SU-DHL-6 (cell line): Measurements from ENCODE around the gene GFER.

Source experiments
- H2AFZ ChIP-seq: fragments of 200-600 bp; sonication (generic); 2 replicates; pipeline ENCODE4 v1.6.1; 2014; ENCODE audit warnings: low read depth, mild to moderate bottlenecking, moderate library complexity, mixed read lengths, antibody characterized with exemption, low read length; ENCODE audit not compliant: severe bottlenecking
- H3F3A ChIP-seq: fragments of 200-600 bp; shearing (Covaris generic); 2 replicates; pipeline ENCODE4 v1.6.0; 2016; ENCODE audit warnings: antibody characterized with exemption, mild to moderate bottlenecking; ENCODE audit not compliant: insufficient read depth
- H3K27ac ChIP-seq: fragments of 200-600 bp; sonication (generic); 2 replicates; pipeline ENCODE4 v1.5.1; 2016; ENCODE audit warnings: low read depth, mild to moderate bottlenecking, low read length, moderate library complexity, mixed read lengths
- H3K27me3 ChIP-seq: fragments of 200-600 bp; sonication (generic), shearing (Covaris generic); 2 replicates; pipeline ENCODE4 v1.6.0; 2014; ENCODE audit warnings: mild to moderate bottlenecking, low read length
- H3K36me3 ChIP-seq: fragments of 200-600 bp; sonication (generic); 2 replicates; pipeline ENCODE4 v1.6.1; 2014; ENCODE audit warnings: mild to moderate bottlenecking, low read length, mixed read lengths
- H3K4me2 ChIP-seq: fragments of 300-600, 200-600 bp; shearing (Covaris generic), sonication (generic); 2 replicates; pipeline ENCODE4 v1.6.0; 2014; ENCODE audit warnings: low read length, low read depth, mild to moderate bottlenecking; ENCODE audit not compliant: poor library complexity, severe bottlenecking
- H3K4me3 ChIP-seq: fragments of 200-600 bp; sonication (generic); 2 replicates; pipeline ENCODE4 v1.5.1; 2014; ENCODE audit warnings: antibody characterized with exemption, low read length, mild to moderate bottlenecking, mixed read lengths; ENCODE audit not compliant: insufficient read depth, poor library complexity, severe bottlenecking
- H3K79me2 ChIP-seq: fragments of 200-600 bp; sonication (generic); 2 replicates; pipeline ENCODE4 v1.6.1; 2014; ENCODE audit warnings: mild to moderate bottlenecking, low read length, moderate library complexity; ENCODE audit not compliant: insufficient read depth
- H3K9ac ChIP-seq: fragments of 200-600 bp; sonication (generic); 2 replicates; pipeline ENCODE4 v1.7.0; 2014; ENCODE audit warnings: mild to moderate bottlenecking, low read length
- H3K9me2 ChIP-seq: fragments of 200-600 bp; sonication (generic); replicated peaks from 2 replicates; pipeline ENCODE4 v1.6.1; 2014; ENCODE audit warnings: low read length; ENCODE audit not compliant: insufficient read depth
- H3K9me3 ChIP-seq: fragments of 200-600 bp; sonication (generic); 2 replicates; pipeline ENCODE4 v1.6.1; 2014; ENCODE audit warnings: low read length, mixed read lengths; ENCODE audit not compliant: insufficient read depth
- H4K20me1 ChIP-seq: fragments of 200-600 bp; sonication (generic); 2 replicates; pipeline ENCODE4 v1.6.1; 2014; ENCODE audit warnings: low read depth, mild to moderate bottlenecking, antibody characterized with exemption, low read length, moderate library complexity, mixed read lengths
- CTCF ChIP-seq: fragments of 200-600 bp; sonication (generic); IDR thresholded peaks from one replicate; pipeline ENCODE4 v1.5.1; 2017; ENCODE audit warnings: antibody characterized with exemption, mild to moderate bottlenecking, low read length, moderate library complexity; ENCODE audit not compliant: insufficient read depth, poor library complexity, severe bottlenecking
- EZH2phosphoT487 ChIP-seq: fragments of 200-600 bp; sonication (generic), shearing (Covaris generic); conservative IDR thresholded peaks from 2 replicates; pipeline ENCODE4 v1.6.1; 2018; ENCODE audit warnings: mild to moderate bottlenecking, antibody characterized with exemption, low read length, moderate library complexity, mixed read lengths

Gene GFER

GRCh38 chr16:2023092-2024031 lies 39.4 kb downstream of the GFER start:
- H3K4me3 ChIP-seq, result no peak overlapping the region
- H3K4me2 ChIP-seq, result peak overlapping the region; percentile 40
- H4K20me1 ChIP-seq, result no peaks in the 10 kb centered on the region
- H3K79me2 ChIP-seq, result no peaks in the 10 kb centered on the region
- no peaks in the 10 kb centered on the region for H3K9me2 ChIP-seq
- H3K9me3 ChIP-seq, result no peaks in the 10 kb centered on the region
- no peak overlapping the region for H3K27ac ChIP-seq
- no peaks in the 10 kb centered on the region for H3F3A ChIP-seq
- H3K9ac ChIP-seq, result peak overlapping the region; percentile 36
- H3K27me3 ChIP-seq, result no peaks in the 10 kb centered on the region
- no peaks in the 10 kb centered on the region for H3K36me3 ChIP-seq
- peak overlapping the region; percentile 77 for H2AFZ ChIP-seq
- peak; percentile 90 for TF ChIP-seq CTCF
- no peak for TF ChIP-seq EZH2phosphoT487

DNA sequence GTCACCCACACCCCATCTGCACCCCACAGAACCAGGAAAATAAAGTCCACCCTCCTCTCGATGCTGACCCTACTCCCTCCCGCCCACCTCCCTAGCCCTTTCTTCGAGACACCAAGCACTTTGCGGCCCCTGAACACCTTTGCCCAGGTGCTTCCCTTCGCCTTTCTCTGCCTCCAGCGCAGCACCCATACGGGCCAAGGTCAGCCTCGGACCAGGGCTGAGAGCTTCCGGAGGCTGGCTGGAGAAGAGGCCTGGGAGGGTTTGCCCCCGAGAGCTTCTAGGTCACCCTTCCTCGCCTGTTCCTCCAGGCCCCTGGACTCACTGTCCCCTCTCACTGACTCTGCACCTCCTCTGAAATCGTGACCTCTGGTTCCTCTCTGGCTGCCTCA lies 40.0 kb downstream of the GFER start:
- Histone ChIP-seq H3K9me3 (no peaks in the 10 kb centered on the region), H3K9me2 (no peaks in the 10 kb centered on the region), H2AFZ (no peak overlapping the region), H3K4me3 (no peak overlapping the region), H3F3A (no peaks in the 10 kb centered on the region), H3K27ac (no peak overlapping the region), H3K4me2 (no peak overlapping the region), H3K36me3 (no peaks in the 10 kb centered on the region), H3K9ac (no peak overlapping the region), H3K27me3 (no peaks in the 10 kb centered on the region), H3K79me2 (no peaks in the 10 kb centered on the region), H4K20me1 (no peaks in the 10 kb centered on the region)
- TF ChIP-seq CTCF, result no peak
- TF ChIP-seq EZH2phosphoT487, result no peak

DNA sequence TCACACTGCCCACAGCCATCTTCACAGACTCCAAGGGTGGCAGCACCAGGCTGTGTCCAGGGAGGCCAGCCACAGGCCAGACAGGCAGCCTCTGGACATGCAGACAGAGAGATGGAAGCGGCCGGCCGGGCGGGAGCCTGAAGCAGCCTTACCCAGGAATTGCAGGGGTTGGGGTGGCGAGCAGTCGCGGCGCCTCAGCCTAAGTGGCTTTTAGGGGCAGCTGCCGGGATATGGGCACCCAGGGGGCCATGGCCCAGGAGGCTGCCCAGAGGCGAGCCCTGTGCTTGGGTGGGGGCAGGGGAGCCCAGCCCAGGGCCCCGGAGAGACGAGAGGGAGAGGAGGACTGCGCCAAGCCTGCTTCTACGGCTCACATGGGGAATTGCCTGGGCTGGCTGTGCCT lies 41.3 kb downstream of the GFER start:
- Histone ChIP-seq H3K27me3 (no peaks in the 10 kb centered on the region), H3K9ac (no peak overlapping the region), H3K4me3 (no peak overlapping the region)

More for the DNA sequence above, 41.3 kb downstream of the GFER start:
- Histone ChIP-seq H3K36me3 (no peaks in the 10 kb centered on the region), H3K27ac (no peak overlapping the region), H3F3A (no peaks in the 10 kb centered on the region), H3K4me2 (no peak overlapping the region), H3K9me3 (no peaks in the 10 kb centered on the region), H4K20me1 (no peaks in the 10 kb centered on the region), H3K79me2 (no peaks in the 10 kb centered on the region), H3K9me2 (no peaks in the 10 kb centered on the region), H2AFZ (no peak overlapping the region)
- no peak for TF ChIP-seq CTCF
- no peak for TF ChIP-seq EZH2phosphoT487
